C1 segment of cervical spinal cord (tissue), 14 donors: ENCODE measurements around the gene ORAI2.
"Not testable (repeated sequence)": the region's sequence is repeated elsewhere in the genome, so short reads cannot be mapped to it uniquely, and the experiment has no call there.

Source experiments
- DNase-seq, 14 donors: peaks; one replicate each; lab custom pipeline; 2025; lab: John Stamatoyannopoulos, UW

The ORAI2 gene

DNA sequence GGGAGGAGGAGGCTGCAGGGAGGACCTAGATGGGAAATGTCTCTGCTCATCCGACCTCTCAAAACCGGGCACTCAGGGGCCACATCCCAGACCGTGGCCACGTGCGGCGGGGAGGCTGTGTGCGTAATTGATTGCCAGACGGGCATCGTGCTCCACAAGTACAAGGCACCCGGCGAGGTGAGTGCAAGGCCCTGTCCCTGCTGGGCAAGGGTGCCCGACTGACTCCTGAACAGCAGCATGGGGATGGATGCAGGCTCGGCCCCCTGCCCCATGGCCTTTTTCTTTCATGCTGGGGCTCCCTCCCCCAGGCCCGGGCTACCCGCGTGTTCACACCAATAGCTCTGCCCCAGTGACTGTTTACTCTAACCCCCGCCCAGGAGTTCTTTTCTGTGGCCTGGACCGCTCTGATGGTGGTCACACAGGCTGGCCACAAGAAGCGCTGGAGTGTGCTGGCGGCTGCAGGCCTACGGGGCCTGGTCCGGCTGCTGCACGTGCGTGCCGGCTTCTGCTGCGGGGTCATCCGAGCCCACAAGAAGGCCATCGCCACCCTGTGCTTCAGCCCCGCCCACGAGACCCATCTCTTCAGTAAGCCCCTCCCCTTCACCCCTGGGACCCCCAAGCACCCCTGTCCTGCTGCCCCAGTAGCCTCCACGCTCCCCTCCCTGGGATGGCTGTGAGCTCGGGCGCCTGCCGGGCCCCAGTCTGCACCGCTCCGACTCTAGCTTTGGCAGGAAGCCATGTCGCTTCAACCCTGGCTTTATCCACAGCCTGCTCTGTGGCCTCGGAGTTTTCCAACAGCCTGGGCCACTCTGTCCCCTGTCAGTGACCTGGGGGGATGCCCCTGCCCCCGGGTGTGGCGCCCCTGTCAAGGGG, 35.3 kb downstream of the ORAI2 start:
- peak in 1 of 14 donors; percentile 35 for DNase-seq

- no peak for DNase-seq
Observed at GRCh38 chr7:102469351-102469971, 36.1 kb downstream of the ORAI2 start.

GRCh38 chr7:102469972-102470825, 36.8 kb downstream of the ORAI2 start:
- no peak for DNase-seq

GRCh38 chr7:102471791-102472125, 38.4 kb downstream of the ORAI2 start:
- DNase-seq = no peak

- DNase-seq = peak in 2 of 14 donors; percentile 15 to 72
Observed at GRCh38 chr7:102472126-102473041, 39.0 kb downstream of the ORAI2 start.

DNA sequence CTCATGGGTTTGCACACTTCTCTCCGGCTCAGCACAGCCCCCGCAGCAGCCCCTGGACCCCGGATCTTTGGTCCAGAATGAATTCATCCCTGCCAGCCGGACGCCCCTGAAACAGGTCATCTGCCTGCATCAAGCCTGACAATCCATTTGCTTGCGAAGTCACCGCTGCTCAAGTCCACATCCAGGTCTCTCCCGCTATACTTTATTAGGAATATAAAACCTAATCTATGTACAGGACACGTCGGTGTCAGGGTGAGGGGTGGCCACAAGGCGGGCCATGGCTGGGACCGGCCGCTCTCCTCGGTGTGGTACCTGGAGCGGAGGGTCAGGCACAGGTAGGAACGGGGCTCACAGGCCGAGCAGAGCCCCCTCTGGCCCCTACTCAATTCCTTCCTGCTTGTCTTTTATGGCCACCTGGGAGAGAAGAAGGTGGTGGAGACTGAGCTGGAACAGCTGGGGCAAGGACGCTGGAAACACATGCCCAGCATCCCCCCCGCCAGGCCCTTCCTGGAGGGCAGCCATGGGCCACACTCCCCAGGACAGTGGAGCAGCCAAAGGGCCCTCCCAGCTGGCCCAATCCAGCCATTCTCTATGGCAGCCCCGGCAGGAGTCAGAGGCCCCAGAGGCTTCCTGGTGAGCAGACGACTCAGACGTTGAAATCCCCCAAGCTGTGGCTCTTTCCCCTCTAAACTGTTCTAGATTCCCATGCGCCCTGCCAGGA, 40.1 kb downstream of the ORAI2 start:
- DNase-seq = peak in 6 of 14 donors; percentile 11 to 62 (median 36)

DNA sequence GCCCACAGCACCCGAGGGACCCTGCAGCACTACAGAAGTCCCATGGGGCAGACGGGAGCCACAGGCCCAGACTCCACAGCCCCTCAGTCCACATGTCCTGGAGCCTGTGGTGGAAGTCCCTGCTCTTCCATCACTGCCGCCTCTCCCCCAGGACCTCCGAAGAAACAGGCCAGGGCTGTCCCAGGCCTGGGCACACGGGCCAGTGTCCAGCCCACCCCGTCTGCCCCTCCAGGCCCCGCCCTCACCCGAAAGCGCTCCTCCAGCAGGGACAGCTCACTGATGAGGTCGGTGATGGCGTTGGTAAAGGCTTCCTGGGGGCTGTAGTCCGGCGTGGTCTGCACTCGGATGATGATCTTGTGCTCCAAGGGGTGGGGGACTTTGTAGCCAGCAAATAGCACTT, 40.7 kb downstream of the ORAI2 start:
- not testable (repeated sequence) for DNase-seq

DNA sequence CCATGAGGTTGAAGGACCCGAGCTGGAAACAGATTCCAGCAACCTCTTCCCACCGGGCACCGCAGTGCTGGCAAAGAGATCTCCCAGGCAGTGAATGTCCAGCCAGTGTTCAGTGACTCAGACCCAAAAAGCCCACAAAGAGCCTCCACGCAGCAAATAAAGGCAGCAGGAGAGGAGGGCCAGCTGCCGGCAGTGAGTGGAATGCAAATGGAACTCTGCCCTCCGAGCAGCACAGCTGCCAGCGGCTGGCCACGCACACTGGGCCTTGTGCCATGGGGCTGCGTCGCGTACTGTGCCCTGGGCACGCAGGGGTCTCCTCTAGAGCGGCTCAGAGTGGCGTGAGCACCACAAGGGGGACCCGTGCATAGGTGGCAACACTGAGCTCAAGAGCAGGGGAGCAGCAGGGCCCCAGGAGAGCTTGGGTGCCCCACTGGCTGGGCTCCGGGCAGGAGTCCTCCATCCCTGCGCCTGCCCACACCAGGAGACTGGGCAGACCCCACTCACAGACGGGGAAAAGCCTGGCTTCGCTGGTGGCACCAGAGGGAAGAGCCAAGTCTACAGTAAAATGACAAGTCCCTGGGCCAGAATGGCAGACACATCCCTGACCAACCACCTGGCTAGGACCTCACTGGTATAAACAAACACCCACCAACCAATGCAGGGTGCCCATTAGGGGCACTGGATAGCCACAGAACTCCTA, 41.5 kb downstream of the ORAI2 start:
- not testable (repeated sequence) for DNase-seq

GRCh38 chr7:102478314-102479208, 45.2 kb downstream of the ORAI2 start, which contains the start of gene POLR2J:
Gene POLR2J (minus strand): TSS chr7:102478922. CDS start chr7:102478860, 62 bp downstream.
- not testable (repeated sequence) for DNase-seq

GRCh38 chr7:102479209-102479584, 45.8 kb downstream of the ORAI2 start:
- DNase-seq = not testable (repeated sequence)

DNA sequence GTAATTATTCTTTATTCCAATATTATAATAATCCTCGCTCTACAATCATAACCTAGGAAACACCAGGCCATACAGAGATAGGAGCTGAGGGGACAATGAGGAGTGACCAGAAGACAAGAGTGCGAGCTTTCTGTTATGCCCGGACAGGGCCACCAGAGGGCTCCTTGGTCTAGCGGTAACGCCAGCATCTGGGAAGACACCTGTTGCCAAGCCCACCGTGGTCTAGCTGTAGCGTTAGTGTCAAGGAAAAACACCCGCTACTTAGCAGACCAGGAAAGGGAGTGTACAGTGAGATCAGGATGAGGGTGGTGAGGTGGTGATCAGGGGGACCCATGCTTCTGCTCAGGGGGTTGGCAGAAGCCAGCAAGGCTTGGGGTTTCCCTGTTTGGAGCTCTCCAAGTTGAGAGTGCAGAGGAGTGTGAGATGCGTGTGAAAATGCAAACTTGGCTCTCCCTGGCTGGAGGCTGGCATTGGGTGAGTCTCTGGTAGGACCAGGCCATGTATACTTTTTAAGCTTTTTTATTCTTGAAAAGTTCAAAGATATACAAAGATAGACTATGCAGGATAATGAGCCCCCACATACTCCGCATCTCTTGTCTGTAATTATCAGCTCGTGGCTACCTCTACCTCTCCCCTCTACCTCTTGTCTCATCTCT, 46.7 kb downstream of the ORAI2 start:
- not testable (repeated sequence) for DNase-seq

DNA sequence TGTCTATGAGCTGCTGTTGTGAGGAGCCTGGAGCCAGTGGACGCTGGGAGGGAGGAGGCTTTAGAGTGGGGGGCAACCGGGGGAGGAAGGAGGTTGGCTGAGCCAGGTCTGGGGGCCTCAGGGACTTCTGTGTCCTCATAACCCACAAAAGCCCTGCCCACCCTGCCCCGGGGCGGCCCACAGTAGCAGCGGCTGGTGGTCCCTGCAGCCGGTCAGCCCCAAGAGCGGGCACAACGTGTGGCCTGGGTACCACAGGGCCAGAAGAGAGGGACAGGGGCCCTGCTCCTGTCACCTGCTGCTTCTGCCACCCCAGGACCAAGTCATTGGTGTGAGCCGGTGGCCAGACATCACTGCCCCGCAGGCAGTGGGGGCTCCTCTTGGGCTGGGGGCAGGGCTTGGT, 48.6 kb downstream of the ORAI2 start:
- DNase-seq = not testable (repeated sequence)

DNA sequence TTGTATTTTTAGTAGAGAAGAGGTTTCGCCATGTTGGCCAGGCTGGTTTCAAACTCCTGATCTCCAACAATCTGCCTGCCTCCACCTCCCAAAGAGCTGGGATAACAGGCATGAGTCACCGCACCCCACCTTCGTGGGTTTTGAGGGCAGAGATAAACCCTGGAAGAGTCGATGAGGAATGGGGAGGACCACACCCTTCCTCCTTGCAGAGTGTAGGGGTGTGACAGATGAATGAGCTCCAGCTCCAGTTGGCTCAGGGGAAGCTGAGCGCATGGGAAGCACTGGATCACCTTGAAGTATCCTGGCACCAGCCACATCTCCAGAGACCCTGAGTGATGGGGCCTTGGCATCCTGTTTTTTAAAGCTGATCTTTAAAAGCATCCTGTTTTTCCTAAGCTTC, 50.9 kb downstream of the ORAI2 start:
- not testable (repeated sequence) for DNase-seq

- not testable (repeated sequence) for DNase-seq
Observed at GRCh38 chr7:102490529-102491075, 57.2 kb downstream of the ORAI2 start.

GRCh38 chr7:102493220-102493935, 60.0 kb downstream of the ORAI2 start:
- not testable (repeated sequence) for DNase-seq

GRCh38 chr7:102494026-102494425, 60.7 kb downstream of the ORAI2 start:
- DNase-seq = not testable (repeated sequence)
